ENCODE data around the gene GPR31.

Gene GPR31

DNA sequence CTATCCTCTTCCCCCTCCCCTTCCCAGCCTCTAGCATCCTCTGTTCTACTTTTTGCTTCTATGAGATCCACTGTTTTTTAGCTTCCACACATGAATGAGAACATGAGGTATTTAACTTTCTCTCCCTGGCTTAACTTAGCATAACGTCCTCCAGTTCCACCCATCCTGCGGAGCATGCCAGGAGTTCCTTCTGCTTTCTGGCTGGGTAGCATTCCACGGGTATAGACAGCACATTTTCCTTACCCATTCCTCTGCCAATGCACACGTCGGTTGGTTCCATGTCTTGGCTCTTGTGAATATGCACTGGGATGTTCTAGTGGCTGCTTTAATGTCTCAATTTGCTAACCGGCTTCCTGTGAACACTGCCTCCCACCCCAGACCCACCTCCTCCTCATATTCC, 48.1 kb downstream of the GPR31 start:
- TF ChIP-seq, protein P1, sequence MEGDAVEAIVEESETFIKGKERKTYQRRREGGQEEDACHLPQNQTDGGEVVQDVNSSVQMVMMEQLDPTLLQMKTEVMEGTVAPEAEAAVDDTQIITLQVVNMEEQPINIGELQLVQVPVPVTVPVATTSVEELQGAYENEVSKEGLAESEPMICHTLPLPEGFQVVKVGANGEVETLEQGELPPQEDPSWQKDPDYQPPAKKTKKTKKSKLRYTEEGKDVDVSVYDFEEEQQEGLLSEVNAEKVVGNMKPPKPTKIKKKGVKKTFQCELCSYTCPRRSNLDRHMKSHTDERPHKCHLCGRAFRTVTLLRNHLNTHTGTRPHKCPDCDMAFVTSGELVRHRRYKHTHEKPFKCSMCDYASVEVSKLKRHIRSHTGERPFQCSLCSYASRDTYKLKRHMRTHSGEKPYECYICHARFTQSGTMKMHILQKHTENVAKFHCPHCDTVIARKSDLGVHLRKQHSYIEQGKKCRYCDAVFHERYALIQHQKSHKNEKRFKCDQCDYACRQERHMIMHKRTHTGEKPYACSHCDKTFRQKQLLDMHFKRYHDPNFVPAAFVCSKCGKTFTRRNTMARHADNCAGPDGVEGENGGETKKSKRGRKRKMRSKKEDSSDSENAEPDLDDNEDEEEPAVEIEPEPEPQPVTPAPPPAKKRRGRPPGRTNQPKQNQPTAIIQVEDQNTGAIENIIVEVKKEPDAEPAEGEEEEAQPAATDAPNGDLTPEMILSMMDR (conservative IDR thresholded peaks at IDR 0.05; ENCODE audit: low read depth, low read length) = no peak
- no peak overlapping the region for H3K4me3 ChIP-seq (ENCODE audit: low read length)
- DNase-seq (ENCODE audit: low read depth) = no peak

DNA sequence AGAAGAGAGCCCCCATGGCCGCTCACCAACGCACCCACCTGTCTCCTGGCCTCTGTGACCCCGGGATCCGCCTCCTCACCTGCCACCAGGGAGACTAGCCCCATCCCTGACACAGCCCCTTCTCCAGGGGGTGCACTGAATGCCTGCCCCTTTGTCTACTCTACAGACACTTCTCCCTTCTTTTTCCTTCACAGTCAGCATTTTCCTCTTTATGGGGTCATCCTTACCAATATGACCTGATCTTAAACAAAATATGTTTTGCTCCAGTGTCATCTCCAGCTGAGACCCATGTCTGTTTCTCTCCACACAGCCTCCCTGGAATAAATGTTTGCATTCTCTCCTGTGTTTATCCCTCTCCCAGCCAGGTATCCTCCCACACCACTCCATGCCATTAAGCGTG, 49.5 kb downstream of the GPR31 start:
- TF ChIP-seq, protein P1 (conservative IDR thresholded peaks at IDR 0.05; ENCODE audit: low read depth, low read length) = no peak
- DNase-seq (ENCODE audit: low read depth) = no peak
- no peak overlapping the region for H3K4me3 ChIP-seq (ENCODE audit: low read length)

DNA sequence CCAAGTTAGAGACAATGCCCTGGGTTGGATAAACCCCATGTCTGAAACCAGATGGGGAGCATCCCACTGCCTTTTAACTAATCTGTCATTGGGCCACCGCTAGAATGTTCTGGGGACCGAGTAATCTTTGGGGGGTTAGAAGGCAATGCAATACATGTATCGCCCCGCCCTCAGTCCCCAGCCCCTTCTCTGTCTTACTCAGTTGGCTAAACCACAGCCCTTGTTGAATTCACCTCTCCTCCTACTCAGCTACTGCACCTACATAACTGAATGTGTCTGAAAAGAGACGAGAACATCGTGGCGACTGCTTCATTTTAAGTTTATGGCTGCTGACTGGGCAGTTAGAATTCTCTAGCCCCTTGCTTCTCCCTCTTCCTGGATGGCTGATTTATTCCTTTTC, 50.0 kb downstream of the GPR31 start:
- TF ChIP-seq, protein P1 (conservative IDR thresholded peaks at IDR 0.05; ENCODE audit: low read depth, low read length) = no peak
- no peak overlapping the region for H3K4me3 ChIP-seq (ENCODE audit: low read length)
- DNase-seq (ENCODE audit: low read depth) = no peak

DNA sequence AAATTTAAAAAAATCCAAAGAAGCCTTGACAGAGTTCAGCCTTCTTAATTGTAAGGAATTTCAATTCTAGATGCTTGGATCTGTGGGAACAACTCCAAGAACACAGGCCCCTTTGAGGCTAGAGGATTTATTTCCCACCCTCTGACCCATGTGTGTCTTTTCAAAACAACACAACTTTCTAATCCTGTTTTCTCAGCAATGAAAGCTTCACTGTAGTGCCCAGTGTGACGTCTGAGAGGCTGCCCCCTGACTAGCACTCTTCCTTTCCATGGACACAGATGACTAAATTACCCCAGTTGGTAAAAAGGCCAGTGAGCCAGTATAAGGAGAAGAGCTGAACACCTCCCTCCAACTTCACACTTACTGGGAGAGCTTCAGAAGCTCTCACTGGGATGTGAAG, 51.4 kb downstream of the GPR31 start:
- no peak for DNase-seq (ENCODE audit: low read depth)
- no peak overlapping the region for H3K4me3 ChIP-seq (ENCODE audit: low read length)
- TF ChIP-seq, protein P1 (conservative IDR thresholded peaks at IDR 0.05; ENCODE audit: low read depth, low read length) = no peak

All from retinal pigment epithelial cell (primary cell).